GM13976 (cell line): ENCODE results near the gene NTM.

Source experiments
- DNase-seq: peaks from one replicate; pipeline ENCODE4 v3.0.0; 2012; ENCODE audit warnings: low spot score
- in situ Hi-C: fragments of 300-500 bp; cut with MboI; formaldehyde crosslinking; loops from one replicate; pipeline ENCODE4 v1.12.0; 2022; ENCODE audit warnings: low sequenced_read_pairs, mixed read lengths, inconsistent platforms; ENCODE audit not compliant: unreplicated experiment
- TF ChIP-seq, protein P1 (sequence below): IDR thresholded peaks from 2 replicates; pipeline ENCODE4 v1.5.1; 2012; ENCODE audit warnings: borderline replicate concordance, mild to moderate bottlenecking; ENCODE audit not compliant: insufficient read depth; ENCODE audit errors: extremely low read depth, missing control alignments, control extremely low read depth

Gene NTM

DNA sequence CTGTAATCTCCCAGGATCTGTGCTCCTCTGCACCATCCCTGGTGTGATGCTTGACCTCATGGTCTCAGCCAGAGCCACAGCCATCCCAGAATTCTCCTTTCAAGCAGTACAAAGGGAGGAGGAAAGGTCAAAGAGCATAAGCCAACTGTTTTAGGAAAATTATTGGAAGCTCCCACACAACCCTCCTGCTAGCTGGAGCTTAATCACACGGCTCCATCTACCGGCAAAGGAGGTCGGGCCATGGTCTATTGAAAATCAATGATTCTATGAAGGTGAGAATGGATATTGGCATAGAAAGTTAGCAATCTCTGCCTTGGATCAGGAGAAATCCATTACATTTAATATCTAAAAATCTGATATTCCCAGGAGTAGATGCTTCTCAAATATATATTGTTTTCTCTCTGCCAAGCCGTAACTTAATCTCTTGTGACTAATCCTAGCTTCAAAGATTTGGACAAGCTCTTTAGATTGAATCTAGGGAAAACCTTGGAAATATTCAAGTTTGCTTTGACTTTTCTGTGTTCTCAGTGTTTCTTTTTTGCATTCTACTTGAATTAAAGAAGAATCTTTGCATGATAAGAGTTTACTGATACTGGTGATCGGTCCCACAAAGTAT, 259.6 kb downstream of the NTM start:
- in situ Hi-C loops = no loop called here
- no peak for DNase-seq
- TF ChIP-seq, protein P1, sequence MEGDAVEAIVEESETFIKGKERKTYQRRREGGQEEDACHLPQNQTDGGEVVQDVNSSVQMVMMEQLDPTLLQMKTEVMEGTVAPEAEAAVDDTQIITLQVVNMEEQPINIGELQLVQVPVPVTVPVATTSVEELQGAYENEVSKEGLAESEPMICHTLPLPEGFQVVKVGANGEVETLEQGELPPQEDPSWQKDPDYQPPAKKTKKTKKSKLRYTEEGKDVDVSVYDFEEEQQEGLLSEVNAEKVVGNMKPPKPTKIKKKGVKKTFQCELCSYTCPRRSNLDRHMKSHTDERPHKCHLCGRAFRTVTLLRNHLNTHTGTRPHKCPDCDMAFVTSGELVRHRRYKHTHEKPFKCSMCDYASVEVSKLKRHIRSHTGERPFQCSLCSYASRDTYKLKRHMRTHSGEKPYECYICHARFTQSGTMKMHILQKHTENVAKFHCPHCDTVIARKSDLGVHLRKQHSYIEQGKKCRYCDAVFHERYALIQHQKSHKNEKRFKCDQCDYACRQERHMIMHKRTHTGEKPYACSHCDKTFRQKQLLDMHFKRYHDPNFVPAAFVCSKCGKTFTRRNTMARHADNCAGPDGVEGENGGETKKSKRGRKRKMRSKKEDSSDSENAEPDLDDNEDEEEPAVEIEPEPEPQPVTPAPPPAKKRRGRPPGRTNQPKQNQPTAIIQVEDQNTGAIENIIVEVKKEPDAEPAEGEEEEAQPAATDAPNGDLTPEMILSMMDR = no peak

GRCh38 chr11:131632971-131633370, 262.6 kb downstream of the NTM start:
- DNase-seq = no peak
- in situ Hi-C loops = no loop called here
- TF ChIP-seq, protein P1 = no peak

DNA sequence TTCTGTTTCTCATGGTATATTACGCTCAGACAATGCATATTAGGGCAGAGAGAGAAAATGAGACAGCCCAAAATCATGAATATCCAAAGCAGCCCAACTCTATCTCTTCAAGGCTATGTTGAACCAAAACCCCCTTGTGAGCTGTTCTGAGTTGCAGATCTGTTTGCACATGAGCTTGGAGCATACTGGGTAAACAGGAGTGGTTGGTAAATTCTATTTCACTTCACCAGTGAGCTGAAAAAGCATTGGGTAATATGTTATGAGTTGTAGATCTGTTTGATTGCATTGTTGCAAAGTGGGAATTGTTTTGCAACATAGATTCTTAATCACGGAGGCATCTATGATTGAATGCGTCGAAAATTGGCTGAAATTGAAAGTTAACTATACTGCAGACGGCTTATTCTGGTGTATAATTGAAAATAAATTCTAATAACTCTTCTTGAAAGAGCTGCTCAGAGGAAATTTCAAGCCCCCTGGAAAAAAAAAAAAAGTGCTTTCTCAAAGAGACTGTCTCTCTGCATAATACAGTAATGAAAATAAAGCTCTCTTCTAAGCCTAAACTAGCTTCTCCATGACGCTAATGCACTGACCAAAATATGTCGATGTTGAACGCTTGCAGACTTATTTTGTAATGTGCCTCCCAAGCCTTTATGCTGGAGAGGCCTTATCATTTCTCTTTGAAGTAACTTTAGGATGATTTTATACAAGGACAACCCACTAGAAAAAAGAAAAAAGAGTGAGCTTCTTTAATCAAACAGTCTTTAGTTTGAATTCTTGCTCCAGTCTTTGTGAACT, 263.7 kb downstream of the NTM start:
- in situ Hi-C loops = no loop called here
- no peak for DNase-seq
- TF ChIP-seq, protein P1 = no peak

DNA sequence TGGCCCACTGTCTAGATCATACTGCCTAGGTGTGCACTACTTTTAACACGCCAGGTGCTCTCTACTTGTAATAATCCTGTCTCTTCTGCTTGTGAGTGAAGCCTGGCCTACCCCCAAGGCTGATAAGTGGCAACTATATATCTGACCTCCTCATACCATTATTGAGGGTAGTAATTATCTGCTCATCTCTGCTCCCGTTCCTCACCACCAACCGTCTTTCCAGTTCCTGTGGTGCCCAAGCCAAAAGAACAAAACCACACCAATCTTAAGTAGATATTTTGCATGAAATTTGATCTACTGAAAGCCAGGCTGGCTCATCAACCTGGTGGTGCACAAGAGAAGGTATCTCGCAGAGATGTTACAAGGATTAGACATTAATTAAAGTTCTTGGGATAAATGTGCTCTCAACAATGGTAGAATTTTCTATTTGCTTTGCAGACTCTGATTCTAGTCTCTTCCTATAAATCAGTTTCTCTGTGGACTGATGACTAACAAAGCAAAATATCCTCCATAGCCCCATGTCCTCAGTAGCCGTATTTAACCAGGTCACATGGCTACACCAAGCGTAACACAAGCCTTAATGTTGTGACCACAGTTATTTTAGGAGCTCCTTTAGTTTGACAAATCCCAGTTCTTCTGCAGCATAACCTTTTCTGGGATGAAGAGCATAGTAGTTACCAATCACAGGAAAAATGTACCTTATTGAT, 267.2 kb downstream of the NTM start:
- no peak for DNase-seq
- in situ Hi-C loops = no loop called here
- TF ChIP-seq, protein P1 = no peak

GRCh38 chr11:131638889-131639288, 268.5 kb downstream of the NTM start:
- TF ChIP-seq, protein P1 = no peak
- DNase-seq = no peak

GRCh38 chr11:131640320-131640719, 269.9 kb downstream of the NTM start:
- DNase-seq = no peak
- TF ChIP-seq, protein P1 = no peak
- in situ Hi-C loops = no loop called here

More at GRCh38 chr11:131638889-131639288, 268.5 kb downstream of the NTM start:
- in situ Hi-C loops = no loop called here
